Measurements from ENCODE around the gene HDAC6.

The HDAC6 gene

DNA sequence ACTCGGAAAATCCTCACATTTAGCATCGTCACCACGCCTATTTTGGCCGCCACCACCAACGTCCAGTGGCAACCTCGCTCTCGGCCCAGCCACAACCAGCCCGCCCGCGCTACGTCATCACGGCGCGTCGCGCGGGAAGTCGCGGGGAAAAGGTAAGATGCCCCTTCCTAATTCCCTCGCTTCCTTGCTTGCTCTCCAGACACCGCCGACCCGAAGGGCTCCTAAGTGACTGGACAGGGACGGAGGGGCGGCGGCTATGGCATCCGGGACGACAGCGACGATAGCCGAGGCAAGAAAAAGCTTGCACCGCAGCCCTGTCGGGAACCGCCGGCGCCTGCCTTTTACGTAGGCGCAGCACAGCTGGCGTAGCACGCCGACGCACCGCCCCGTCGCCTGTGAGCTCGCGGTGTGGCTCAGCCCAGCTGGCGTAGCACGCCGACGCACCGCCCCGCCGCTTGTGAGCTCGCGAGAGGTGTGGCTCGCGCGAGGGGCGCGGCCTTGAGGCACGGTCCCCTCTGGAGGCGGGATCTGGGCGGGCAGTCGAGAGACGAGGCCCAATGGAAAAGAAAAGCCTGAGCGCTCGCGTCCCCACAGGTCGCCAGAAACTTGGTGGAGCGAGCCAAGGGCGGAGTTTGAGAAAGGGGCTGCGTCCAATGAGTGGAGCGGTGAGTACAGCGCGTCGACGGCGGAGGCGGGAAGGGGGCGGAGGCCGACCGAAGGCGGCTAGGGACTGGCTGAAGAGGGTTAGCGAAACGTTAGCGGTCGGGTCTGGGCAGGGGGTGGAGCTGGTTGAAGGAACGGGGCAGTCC, at the start of gene HDAC6:
HDAC6 (plus strand) TSS at position 788 of the 809 bp plus-strand sequence. CDS start 626 bp downstream, outside the sequence.
- DNase-seq (ENCODE audit: low read depth in 2 of 2), result peak; percentile 96 to 97

DNA sequence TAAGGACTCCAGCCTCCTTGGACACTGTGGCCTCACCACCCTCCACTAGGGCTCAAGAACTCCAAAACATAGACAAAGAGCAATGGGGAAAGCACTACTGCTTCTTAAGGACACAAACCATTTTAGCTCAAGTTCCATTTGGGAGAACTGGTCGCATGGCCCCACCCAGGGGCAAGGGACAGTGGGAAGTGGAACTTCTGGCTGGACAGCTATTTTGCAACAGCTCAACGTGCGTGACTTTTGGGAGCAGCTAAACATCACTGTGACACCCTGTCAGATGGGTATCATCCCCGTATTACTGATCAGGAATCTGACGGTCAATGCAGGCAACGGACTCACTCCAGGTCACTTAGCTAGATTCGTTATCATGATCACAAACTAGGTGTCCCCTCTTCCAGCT, 49.4 kb upstream of the HDAC6 start:
- no peak for DNase-seq (ENCODE audit: low read depth in 2 of 2)

DNA sequence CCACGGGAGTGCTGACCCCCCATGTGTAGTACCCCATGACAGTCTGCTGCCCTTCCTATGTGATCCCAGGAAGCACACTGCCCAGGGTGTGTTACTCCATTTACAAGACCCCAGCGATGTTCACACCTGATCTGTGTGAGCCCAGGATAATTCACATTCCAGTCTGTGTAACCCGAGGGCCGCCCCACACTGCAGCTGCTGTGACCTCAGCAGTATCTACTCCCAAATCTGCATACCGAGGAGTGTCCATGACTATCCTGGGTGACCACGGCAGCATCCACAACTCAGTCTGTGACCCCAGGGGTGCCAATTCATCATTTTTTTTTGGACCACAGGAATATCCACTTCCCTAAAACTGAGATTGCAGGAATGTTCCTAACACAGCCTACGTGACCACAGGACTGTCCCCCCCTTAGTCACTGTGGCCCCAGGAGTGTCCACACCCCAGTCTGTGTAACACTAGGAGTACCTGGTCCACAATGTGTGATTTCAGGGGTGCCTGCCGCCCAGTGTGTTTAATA, 48.1 kb upstream of the HDAC6 start:
- no peak for DNase-seq (ENCODE audit: low read depth in 2 of 2)

DNA sequence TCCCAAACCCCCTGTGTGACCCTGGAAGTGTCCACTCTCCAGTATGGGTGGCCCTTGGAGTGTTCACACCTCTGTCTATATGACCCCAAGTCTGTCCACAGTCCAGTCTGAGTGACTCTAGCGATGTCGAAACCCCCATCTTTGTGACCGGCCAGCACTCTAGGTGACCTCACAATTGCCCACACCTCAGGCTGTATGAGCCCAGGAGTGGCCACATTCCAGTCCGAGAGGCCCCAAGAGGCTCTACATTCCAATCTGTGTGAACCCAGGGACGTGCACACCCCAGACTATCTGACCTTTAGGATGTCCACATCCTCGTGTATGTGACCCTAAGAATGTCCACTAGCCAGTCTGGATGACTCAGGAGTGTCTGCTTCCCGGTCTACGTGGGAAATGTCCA, 47.6 kb upstream of the HDAC6 start:
- DNase-seq (ENCODE audit: low read depth in 2 of 2), result no peak

DNA sequence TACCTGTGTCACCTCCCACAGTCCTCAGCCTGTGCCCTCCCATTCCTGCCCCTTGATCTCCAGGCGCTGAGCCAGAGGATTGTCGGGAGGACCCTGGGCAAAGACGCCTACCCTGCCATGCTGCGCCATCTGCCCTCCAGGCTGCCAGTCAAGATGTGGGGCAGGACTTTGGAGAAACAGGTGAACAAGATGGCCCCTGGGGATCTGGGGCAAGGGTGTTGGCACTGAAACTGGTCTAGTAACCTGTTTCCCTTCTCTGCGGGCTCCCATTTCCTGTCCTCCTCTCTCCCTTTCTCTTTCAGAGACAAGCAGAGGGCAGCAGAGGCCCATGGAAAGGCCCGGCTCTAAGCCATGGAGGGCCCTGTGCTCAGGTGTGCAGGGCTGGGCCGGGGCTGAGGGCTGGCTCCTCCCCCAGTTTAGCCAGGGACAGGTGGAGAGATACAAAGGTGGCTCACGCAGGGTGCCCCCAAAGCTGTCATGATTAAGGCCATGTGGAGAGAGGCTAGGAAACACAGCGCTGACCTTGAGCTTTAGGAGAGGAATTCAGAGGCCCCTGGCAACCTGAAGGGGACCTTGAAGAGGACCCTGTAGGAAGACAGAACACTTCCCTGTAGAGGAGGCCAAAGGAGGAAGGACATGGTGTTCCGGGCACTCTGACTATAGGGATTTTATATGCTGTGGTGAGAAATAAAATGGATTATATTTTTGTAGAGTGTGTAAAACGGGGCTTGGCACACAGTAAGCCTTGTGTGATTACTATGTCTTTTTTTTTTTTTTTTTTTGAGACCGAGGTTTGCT, 40.0 kb upstream of the HDAC6 start, which contains the start of gene GLOD5:
GLOD5 (plus strand) TSS at position 74 of the 798 bp plus-strand sequence; CDS start at position 118, 44 bp downstream.
- no peak for DNase-seq (ENCODE audit: low read depth in 2 of 2)

GRCh38 chrX:48769230-48769629, 32.6 kb upstream of the HDAC6 start:
- no peak for DNase-seq (ENCODE audit: low read depth in 2 of 2)

- DNase-seq (ENCODE audit: low read depth in 2 of 2), result no peak
Measured at GRCh38 chrX:48770296-48770695, 31.6 kb upstream of the HDAC6 start.

DNA sequence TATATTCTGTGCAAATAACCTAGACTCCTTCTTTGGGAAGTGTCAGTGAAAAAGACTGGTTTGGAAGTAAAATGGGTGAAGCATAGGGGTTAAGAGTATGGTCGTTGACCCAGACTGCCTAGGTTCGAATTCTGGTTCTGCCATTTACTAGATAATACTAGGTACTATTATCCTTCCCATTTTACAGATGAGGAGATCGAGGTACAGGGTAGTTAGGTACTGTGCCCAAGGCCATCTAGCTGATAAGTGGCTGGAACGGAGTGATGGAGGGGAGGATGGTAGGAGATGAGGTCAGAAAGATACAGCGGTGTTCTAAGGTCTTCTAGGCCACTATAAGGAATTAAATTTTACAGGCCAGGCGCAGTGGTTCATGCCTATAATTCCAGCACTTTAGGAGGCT, 29.3 kb upstream of the HDAC6 start:
- DNase-seq (ENCODE audit: low read depth in 2 of 2), result no peak

- no peak for DNase-seq (ENCODE audit: low read depth in 2 of 2)
Measured at GRCh38 chrX:48776818-48777439, 24.9 kb upstream of the HDAC6 start.

- DNase-seq (ENCODE audit: low read depth in 2 of 2), result no peak
Measured at GRCh38 chrX:48779399-48779798, 22.5 kb upstream of the HDAC6 start.

DNA sequence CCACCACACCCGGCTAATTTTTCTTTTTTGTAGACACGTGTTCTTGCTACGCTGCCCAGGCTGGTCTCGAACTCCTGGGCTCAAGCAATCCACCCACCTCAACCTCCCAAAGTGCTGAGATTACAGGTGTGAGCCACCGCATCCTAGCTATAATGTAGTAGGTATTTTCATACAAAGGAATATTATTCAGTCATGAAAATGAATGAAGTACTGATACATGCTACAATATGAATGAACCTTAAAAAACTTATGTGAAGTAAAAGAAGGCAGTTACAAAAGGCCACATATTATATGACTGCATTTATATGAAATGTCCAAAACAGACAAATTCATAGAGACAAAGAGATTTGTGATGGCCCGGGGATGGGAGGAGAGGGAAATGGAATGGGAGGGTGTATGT, 20.2 kb upstream of the HDAC6 start:
- DNase-seq (ENCODE audit: low read depth in 2 of 2), result no peak

GRCh38 chrX:48782216-48782615, 19.7 kb upstream of the HDAC6 start:
- DNase-seq (ENCODE audit: low read depth in 2 of 2), result no peak

GRCh38 chrX:48782795-48783194, 19.1 kb upstream of the HDAC6 start:
- no peak for DNase-seq (ENCODE audit: low read depth in 2 of 2)

GRCh38 chrX:48784726-48785125, 17.1 kb upstream of the HDAC6 start:
- no peak for DNase-seq (ENCODE audit: low read depth in 2 of 2)

GRCh38 chrX:48785186-48785539, 16.7 kb upstream of the HDAC6 start:
- DNase-seq (ENCODE audit: low read depth in 2 of 2), result no peak

GRCh38 chrX:48785540-48786214, 16.2 kb upstream of the HDAC6 start:
- DNase-seq (ENCODE audit: low read depth in 2 of 2), result no peak

- no peak for DNase-seq (ENCODE audit: low read depth in 2 of 2)
Measured at GRCh38 chrX:48786341-48786800, 15.5 kb upstream of the HDAC6 start, which contains the start of gene GATA1. TSS of gene GATA1 (plus strand) at chrX:48786590. CDS start at chrX:48791110, 4,520 bp downstream.

DNA sequence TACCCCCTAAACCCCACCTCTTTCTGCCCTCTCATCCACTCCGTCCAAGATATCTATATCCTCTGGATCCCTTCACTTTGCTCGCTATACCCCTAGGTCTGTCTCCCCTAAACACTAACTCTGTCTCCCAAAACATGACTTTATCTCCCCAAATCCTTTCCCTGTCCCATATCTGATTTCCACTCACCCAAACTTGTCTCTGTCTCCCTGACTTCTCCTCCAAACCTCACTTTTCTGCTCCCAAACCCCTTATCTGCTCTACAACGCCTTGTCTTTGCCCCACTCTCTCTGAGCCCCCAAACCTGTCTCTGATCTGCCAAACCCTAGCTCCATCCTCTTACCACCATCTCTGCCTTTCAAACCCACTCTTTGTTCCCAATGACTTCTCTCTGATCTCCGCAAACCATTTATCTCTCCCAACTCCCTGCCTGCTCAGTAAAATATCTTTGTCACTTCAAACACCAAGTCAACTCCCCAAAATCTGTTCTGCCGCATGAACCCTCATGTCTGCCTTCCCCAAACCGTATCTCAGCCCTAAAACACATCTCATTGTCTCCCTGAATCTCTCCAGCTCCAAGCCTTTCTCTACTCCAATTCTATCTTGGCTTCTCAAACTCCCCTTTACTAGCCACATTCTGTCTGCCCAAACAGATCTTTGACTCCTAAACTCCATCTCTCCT, 14.9 kb upstream of the HDAC6 start:
- no peak for DNase-seq (ENCODE audit: low read depth in 2 of 2)

DNA sequence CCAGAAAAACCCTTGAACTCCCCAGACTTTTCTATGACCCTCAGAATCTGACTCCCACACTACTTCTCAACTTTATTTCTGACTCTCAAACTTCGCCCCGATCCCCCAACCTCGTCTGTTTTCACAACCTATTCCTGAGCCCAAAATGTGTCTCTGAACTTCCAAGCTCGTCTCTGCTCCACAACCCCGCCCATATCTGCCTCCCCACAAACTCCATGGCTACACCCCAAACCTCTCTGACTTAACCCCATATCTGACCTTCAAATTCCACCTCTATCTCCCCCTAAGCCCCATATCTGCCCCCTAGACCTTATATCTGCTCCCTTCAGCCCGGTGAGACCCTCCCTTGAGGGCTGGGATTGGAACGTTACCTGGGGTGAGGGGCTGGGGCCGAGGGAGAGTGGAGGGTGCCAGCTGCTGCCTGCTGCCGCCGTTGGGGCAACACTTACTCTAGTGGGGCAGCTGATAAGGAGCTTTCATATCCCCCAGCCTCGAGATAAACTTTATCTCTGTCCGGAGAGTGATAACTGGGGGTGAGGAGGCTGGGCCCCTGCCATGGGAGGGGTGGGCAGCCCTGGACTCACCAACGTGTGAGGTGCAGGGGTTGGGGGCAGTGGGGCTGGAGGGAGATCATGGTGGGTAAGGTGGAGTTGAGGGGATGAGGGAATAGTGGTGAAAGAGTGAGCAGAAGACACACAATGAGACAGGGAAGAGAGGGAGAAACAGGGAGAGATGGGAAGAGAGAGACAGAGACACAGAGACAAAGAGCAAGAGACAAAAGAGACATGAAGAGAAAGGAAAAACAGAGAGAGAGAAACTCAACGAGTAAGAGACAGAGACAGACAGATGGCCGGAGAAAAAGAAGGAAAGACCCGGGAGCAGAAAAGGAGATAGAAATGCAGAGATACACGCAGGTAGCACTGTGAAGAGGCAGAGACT, 14.1 kb upstream of the HDAC6 start:
- no peak for DNase-seq (ENCODE audit: low read depth in 2 of 2)

Data from fibroblast of skin of left biceps (primary cell).